CD4-positive, alpha-beta T cell (primary cell): Measurements from ENCODE around the gene CLTCL1. TPM values are rescaled to one million over a fixed set of nuclear protein-coding genes. Genes with fewer than 3 reads are reported as not detected.

Experiments used
- ATAC-seq: fragments of 200-7000 bp; cut with Tn5 transposase; one replicate; pipeline ENCODE4 v1.10.0; 2022; ENCODE audit warnings: mild to moderate bottlenecking; ENCODE audit not compliant: poor library complexity
- CTCF ChIA-PET: fragments of 350-600 bp; sonication (Branson Sonifier 250); formaldehyde crosslinking; loops from one replicate; lab custom pipeline; 2021; ENCODE audit warnings: antibody characterized with exemption, inconsistent platforms; lab: Charles Lee
- POLR2A ChIA-PET: fragments of 350-600 bp; sonication (Branson Sonifier 250); formaldehyde crosslinking; loops from one replicate; lab custom pipeline; 2021; ENCODE audit warnings: antibody characterized with exemption, inconsistent platforms; lab: Charles Lee
- DNase-seq, 14 experiments: peaks; one replicate each; pipeline ENCODE4 v3.0.0-alpha.2; 2013 to 2020; ENCODE audit warnings: mixed read lengths in 2 of 14
- H3K27ac ChIP-seq, 2 donors: one replicate each; pipeline versions ENCODE4 v1.5.1 to v1.7.0; 2013; ENCODE audit warnings: low read length in 2 of 2, low read depth in 1 of 2, mild to moderate bottlenecking in 1 of 2
- H3K27me3 ChIP-seq, 2 experiments: 1 replicate in 1 of 2; 2 replicates in 1 of 2; pipeline versions ENCODE4 v1.6.1 to v1.7.0; 2013; ENCODE audit warnings: low read length in 2 of 2, control low read depth in 1 of 2, mild to moderate bottlenecking in 1 of 2, moderate library complexity in 1 of 2; ENCODE audit not compliant: insufficient read depth in 2 of 2, control insufficient read depth in 1 of 2
- H3K36me3 ChIP-seq: one replicate; pipeline ENCODE4 v1.6.1; 2013; ENCODE audit warnings: low read length, control low read depth; ENCODE audit not compliant: insufficient read depth
- H3K4me1 ChIP-seq: one replicate; pipeline ENCODE4 v1.6.1; 2013; ENCODE audit warnings: low read length, control low read depth; ENCODE audit not compliant: insufficient read depth
- H3K4me3 ChIP-seq: one replicate; pipeline ENCODE4 v1.5.1; 2013; ENCODE audit warnings: mild to moderate bottlenecking, low read length, moderate library complexity
- H3K9me3 ChIP-seq, 2 experiments: 1 replicate in 1 of 2; 2 replicates in 1 of 2; pipeline versions ENCODE4 v1.6.1 to v1.7.0; 2013; ENCODE audit warnings: low read length in 2 of 2, mild to moderate bottlenecking in 2 of 2, control low read depth in 1 of 2, moderate library complexity in 1 of 2; ENCODE audit not compliant: control insufficient read depth in 1 of 2, insufficient read depth in 1 of 2
- H3K27ac Mint-ChIP-seq: one replicate; pipeline ENCODE4 v1.8.0; 2020; ENCODE audit warnings: mixed read lengths
- H3K27me3 Mint-ChIP-seq: one replicate; pipeline ENCODE4 v1.8.0; 2021; ENCODE audit warnings: mixed read lengths
- H3K36me3 Mint-ChIP-seq: one replicate; pipeline ENCODE4 v1.8.0; 2021; ENCODE audit warnings: low read depth, mixed read lengths
- H3K4me1 Mint-ChIP-seq: one replicate; pipeline ENCODE4 v1.8.0; 2021; ENCODE audit warnings: low read depth, mixed read lengths
- H3K4me3 Mint-ChIP-seq: one replicate; pipeline ENCODE4 v1.8.0; 2020; ENCODE audit warnings: mild to moderate bottlenecking, mixed read lengths
- H3K9me3 Mint-ChIP-seq: one replicate; pipeline ENCODE4 v1.8.0; 2020; ENCODE audit warnings: mixed read lengths
- CTCF ChIP-seq: fragments of 200-600 bp; IDR thresholded peaks from one replicate; pipeline ENCODE4 v1.8.0; 2022; ENCODE audit warnings: antibody characterized with exemption, mild to moderate bottlenecking
- intact Hi-C, 2 experiments: fragments of 100-400 bp; cut with DNase I in 1 of 2; cut with micrococcal nuclease in 1 of 2; formaldehyde crosslinking; loops; one replicate each; pipeline versions ENCODE4 v1.15.1 to v1.9.0; 2023 to 2025; cut with DNase I, micrococcal nuclease
- total RNA-seq, 174 experiments: library from RNA in 2 of 174; stranded (reverse) in 2 of 174; gene quantifications; one replicate each; pipeline ENCODE4 v1.2.3 and lab custom pipeline; 2021 to 2026

CLTCL1 gene
- total RNA-seq, 2 experiments from 2014 or later = 0.52 to 1.5 TPM

GRCh38 chr22:19169002-19169946, 122.2 kb downstream of the CLTCL1 start:
- H3K9me3 Mint-ChIP-seq = no peaks in the 10 kb centered on the region
- ChIA-PET CTCF (no interaction called here), POLR2A (interaction anchor here (0.8 kb wide), 1 partner anchor 96 kb away, joined by 3 read pairs; no protein-coding TSS in a partner anchor)
- H3K9me3 ChIP-seq = peaks cover 0 to 16% of the 10 kb centered on the region in 2 experiments
- peaks cover 37% of the 10 kb centered on the region for H3K4me1 Mint-ChIP-seq
- no peak for DNase-seq
- peaks cover 49% of the 10 kb centered on the region for H3K4me1 ChIP-seq
- ATAC-seq = no peak
- peaks cover 53% of the 10 kb centered on the region for H3K27me3 Mint-ChIP-seq
- peak overlapping the region; percentile 93 for H3K4me3 Mint-ChIP-seq
- H3K27ac Mint-ChIP-seq = no peak overlapping the region
- H3K27me3 ChIP-seq = peaks cover 42 to 44% of the 10 kb centered on the region in 2 experiments
- H3K36me3 Mint-ChIP-seq = peaks cover 12% of the 10 kb centered on the region
- no peak overlapping the region for H3K27ac ChIP-seq
- no peak for TF ChIP-seq CTCF
- H3K4me3 ChIP-seq = peak overlapping the region; percentile 26
- intact Hi-C loops = no loop called here
- no peaks in the 10 kb centered on the region for H3K36me3 ChIP-seq

- Mint-ChIP-seq H3K27me3 (peaks cover 53% of the 10 kb centered on the region), H3K27ac (no peak overlapping the region), H3K9me3 (no peaks in the 10 kb centered on the region), H3K4me3 (peak overlapping the region; percentile 64), H3K36me3 (peaks cover 12% of the 10 kb centered on the region), H3K4me1 (peaks cover 36% of the 10 kb centered on the region)
- H3K36me3 ChIP-seq = no peaks in the 10 kb centered on the region
- TF ChIP-seq CTCF = no peak
- H3K27me3 ChIP-seq = peaks cover 44 to 45% of the 10 kb centered on the region in 2 experiments
- no peak overlapping the region for H3K27ac ChIP-seq
- ChIA-PET POLR2A (no interaction called here), CTCF (no interaction called here)
- H3K9me3 ChIP-seq = peaks cover 0 to 19% of the 10 kb centered on the region in 2 experiments
- intact Hi-C loops = no loop called here
- peaks cover 41% of the 10 kb centered on the region for H3K4me1 ChIP-seq
- ATAC-seq (no peak), DNase-seq (no peak)
- no peak overlapping the region for H3K4me3 ChIP-seq
Observed at GRCh38 chr22:19168088-19168890, 123.2 kb downstream of the CLTCL1 start.

- Histone ChIP-seq H3K9me3 (peaks cover 0 to 19% of the 10 kb centered on the region in 2 experiments), H3K36me3 (no peaks in the 10 kb centered on the region), H3K27ac (no peak overlapping the region), H3K4me1 (peaks cover 31% of the 10 kb centered on the region), H3K4me3 (no peak overlapping the region), H3K27me3 (peaks cover 44 to 45% of the 10 kb centered on the region in 2 experiments)
- ChIA-PET POLR2A (no interaction called here), CTCF (no interaction called here)
- Mint-ChIP-seq H3K27me3 (peaks cover 53% of the 10 kb centered on the region), H3K27ac (no peak overlapping the region), H3K36me3 (peaks cover 12% of the 10 kb centered on the region), H3K4me3 (no peak overlapping the region), H3K9me3 (no peaks in the 10 kb centered on the region), H3K4me1 (peaks cover 26% of the 10 kb centered on the region)
- ATAC-seq (no peak), DNase-seq (no peak)
- intact Hi-C loops = no loop called here
- no peak for TF ChIP-seq CTCF
Observed at GRCh38 chr22:19167106-19167869, 124.2 kb downstream of the CLTCL1 start.
